Fibroblast of mammary gland (primary cell): Measurements from ENCODE around the gene ERC1.

Experiments used
- DNase-seq: peaks from one replicate; pipeline ENCODE4 v3.0.0-alpha.2; 2010; ENCODE audit warnings: low read depth
- H3K4me3 ChIP-seq: 2 replicates; pipeline ENCODE4 v1.5.1; 2011; ENCODE audit warnings: low read depth, mild to moderate bottlenecking, low read length, moderate library complexity; ENCODE audit not compliant: control insufficient read depth
- CTCF ChIP-seq: conservative IDR thresholded peaks from 2 replicates; pipeline ENCODE4 v1.5.1; 2011; ENCODE audit warnings: low read depth, low read length, inconsistent platforms; ENCODE audit not compliant: control insufficient read depth, insufficient read depth

ERC1 gene

GRCh38 chr12:1474041-1474573 lies 483.1 kb downstream of the ERC1 start:
- peak overlapping the region; percentile 22 for H3K4me3 ChIP-seq
- TF ChIP-seq CTCF: no peak
- DNase-seq: peak; percentile 100

GRCh38 chr12:1474574-1475153 lies 483.6 kb downstream of the ERC1 start:
- peak; percentile 97 for DNase-seq
- TF ChIP-seq CTCF: no peak
- peak overlapping the region; percentile 22 for H3K4me3 ChIP-seq

GRCh38 chr12:1479645-1480044 lies 488.6 kb downstream of the ERC1 start:
- TF ChIP-seq CTCF: no peak
- no peak overlapping the region for H3K4me3 ChIP-seq
- no peak for DNase-seq

- peak; percentile 31 for DNase-seq
Measured at GRCh38 chr12:1481326-1481725, 490.3 kb downstream of the ERC1 start.

DNA sequence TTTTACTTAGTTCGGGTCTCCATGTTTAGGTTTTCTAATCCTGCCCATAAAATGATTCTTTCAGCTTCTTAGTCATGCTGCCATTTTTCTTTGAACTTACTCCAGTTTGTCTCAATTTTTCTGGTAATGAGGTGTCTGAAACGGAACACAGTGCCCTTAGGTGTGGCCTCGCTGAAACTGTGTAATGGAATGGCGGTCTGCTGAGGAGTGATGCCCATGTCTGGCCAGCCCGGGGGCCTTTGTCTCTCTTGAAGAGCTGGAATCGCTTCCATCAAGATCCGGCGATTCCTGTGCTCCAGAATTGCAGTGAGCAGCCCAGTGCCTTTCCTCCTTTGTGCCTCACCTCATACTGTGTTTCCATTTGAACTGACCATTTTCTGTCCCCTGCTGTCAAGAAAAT lies 490.9 kb downstream of the ERC1 start:
- no peak overlapping the region for H3K4me3 ChIP-seq
- no peak for DNase-seq
- no peak for TF ChIP-seq CTCF

More at GRCh38 chr12:1481326-1481725, 490.3 kb downstream of the ERC1 start:
- TF ChIP-seq CTCF: no peak
- no peak overlapping the region for H3K4me3 ChIP-seq

- TF ChIP-seq CTCF: no peak
- DNase-seq: no peak
- no peak overlapping the region for H3K4me3 ChIP-seq
Measured at GRCh38 chr12:1488908-1489381, 497.9 kb downstream of the ERC1 start.
